Spleen (tissue), 11 donors: ENCODE results near the gene EPHB1. TPM values are rescaled to one million over a fixed set of nuclear protein-coding genes. Genes with fewer than 3 reads are reported as not detected.

Experiments
- DNase-seq: peaks from one replicate; pipeline ENCODE4 v3.0.0-alpha.2; 2020
- H3K27ac ChIP-seq, 8 donors: fragments of 200-600 bp; sonication (generic) in 7 of 8; 1 replicate in 4 of 8; 2 replicates in 4 of 8; pipeline versions ENCODE4 v1.5.0 to v1.8.0; 2016 to 2021; ENCODE audit warnings: inconsistent platforms in 4 of 8, mild to moderate bottlenecking in 4 of 8, moderate library complexity in 1 of 8
- H3K27me3 ChIP-seq, 7 donors: fragments of 200-600 bp; sonication (generic) in 6 of 7; replicated peaks in 1 of 7; 1 replicate in 4 of 7; 2 replicates in 3 of 7; pipeline versions ENCODE4 v1.5.0 to v1.8.0; 2016 to 2021; ENCODE audit warnings: inconsistent platforms in 3 of 7, mild to moderate bottlenecking in 1 of 7
- H3K36me3 ChIP-seq, 6 donors: fragments of 200-600 bp; sonication (generic) in 5 of 6; 1 replicate in 4 of 6; 2 replicates in 2 of 6; pipeline versions ENCODE4 v1.5.0 to v1.8.0; 2016 to 2021; ENCODE audit warnings: inconsistent platforms in 2 of 6
- H3K4me1 ChIP-seq, 6 donors: fragments of 200-600 bp; sonication (generic) in 5 of 6; 1 replicate in 3 of 6; 2 replicates in 3 of 6; pipeline versions ENCODE4 v1.5.0 to v1.8.0; 2016 to 2021; ENCODE audit warnings: inconsistent platforms in 3 of 6
- H3K4me3 ChIP-seq, 8 donors: fragments of 200-600 bp; sonication (generic) in 7 of 8; 1 replicate in 4 of 8; 2 replicates in 4 of 8; pipeline versions ENCODE4 v1.5.0 to v1.8.0; 2016 to 2021; ENCODE audit warnings: inconsistent platforms in 4 of 8, mild to moderate bottlenecking in 4 of 8, moderate library complexity in 2 of 8
- H3K9me3 ChIP-seq, 8 donors: fragments of 200-600 bp; sonication (generic) in 7 of 8; 1 replicate in 4 of 8; 2 replicates in 4 of 8; pipeline versions ENCODE4 v1.5.0 to v1.8.0; 2016 to 2021; ENCODE audit warnings: inconsistent platforms in 4 of 8
- CTCF ChIP-seq, 11 experiments: fragments of 200-600 bp in 7 of 11; fragments of 450-650 bp in 4 of 11; sonication (generic) in 4 of 11; IDR thresholded peaks in 8 of 11; conservative IDR thresholded peaks in 3 of 11; 1 replicate in 7 of 11; 2 replicates in 4 of 11; pipeline versions ENCODE4 v1.4.0 to v1.8.0; 2016 to 2021; ENCODE audit warnings: antibody characterized with exemption in 11 of 11, inconsistent platforms in 4 of 11, mild to moderate bottlenecking in 1 of 11
- POLR2A ChIP-seq, 3 donors: fragments of 450-650 bp; IDR thresholded peaks; one replicate each; pipeline ENCODE4 v1.5.1; 2017; ENCODE audit warnings: antibody characterized with exemption in 3 of 3, mild to moderate bottlenecking in 1 of 3
- POLR2AphosphoS5 ChIP-seq, 3 donors: sonication (generic); formaldehyde crosslinking; IDR thresholded peaks; one replicate each; pipeline ENCODE4 v1.5.1; 2017; ENCODE audit warnings: antibody characterized with exemption in 3 of 3
- WGBS, 5 donors: extraction: QIAGEN DNeasy Blood & Tissue Kit in 3 of 5; methylation state at CpG; one replicate each; pipeline versions ENCODE4 v1.1.5 to v1.1.7; 2013 to 2018; 5-methylcytosine and 5-hydroxymethylcytosine counted together
- intact Hi-C: fragments of 100-400 bp; cut with DNase I; formaldehyde crosslinking; loops from one replicate; pipeline ENCODE4 v1.15.0; 2023; ENCODE audit warnings: low total_unique reads
- polyA plus RNA-seq, 3 donors: library from polyadenylated mRNA; stranded (reverse); fragments of 200-250 nt; gene quantifications; one replicate each; pipeline ENCODE4 v1.2.1, GENCODE V29; 2013
- total RNA-seq, 7 donors: library from RNA; depleted of rRNA in 3 of 7; stranded (reverse); fragments of >200 nt in 3 of 7; fragmentation: NEBNext Ultra II Directional in 4 of 7; extraction: Animal tissue kit (Norgen Biotek cat#: 25700) in 4 of 7; gene quantifications; one replicate each; pipeline versions ENCODE4 v1.1.0 to v1.2.1, GENCODE V29; 2016 to 2021
- donor health status: healthy with polysubstance abuse.
- donor health status: DM: no; HTN: no; CAD: no; lungs with moderate emphysema.
- donor health status: DM: no; HTN: no; CAD: no.
- donor health status: Bipolar disorder and iron deficiency.
- donor health status: healthy.
- donor health status: DM: no; HTN: no; CAD: no.
- donor health status: DM: yes; HTN: yes; CAD: no.

The EPHB1 gene
- total and polyA plus RNA-seq, 10 donors: 0.20 to 14.0 (median 3.0) TPM

- Histone ChIP-seq H3K4me3 (no peak overlapping the region), H3K27me3 (no peaks in the 10 kb centered on the region), H3K36me3 (no peaks in the 10 kb centered on the region), H3K9me3 (peaks cover 0 to 10% (median 2%) of the 10 kb centered on the region in 8 donors), H3K4me1 (peaks cover 0 to 8% (median 0%) of the 10 kb centered on the region in 6 donors), H3K27ac (no peak overlapping the region)
- peak; percentile 60 for DNase-seq
- intact Hi-C loops: no loop called here
- TF ChIP-seq POLR2AphosphoS5 (IDR thresholded peaks at IDR 0.05): no peak
- TF ChIP-seq POLR2A (IDR thresholded peaks at IDR 0.05): no peak
- TF ChIP-seq CTCF (IDR thresholded peaks at IDR 0.05 in 8 of 11, conservative IDR thresholded peaks at IDR 0.05 in 3 of 11): no peak
- 95 to 100% (median 96%) methylated on average over 8 of the region's 8 CpGs for WGBS, 5 donors
Measured at GRCh38 chr3:134896696-134897095, 101.6 kb downstream of the EPHB1 start.

- H3K4me3 ChIP-seq: no peak overlapping the region
- no peaks in the 10 kb centered on the region for H3K27me3 ChIP-seq
- no peaks in the 10 kb centered on the region for H3K36me3 ChIP-seq
- WGBS, 5 donors: 79 to 91% (median 88%) methylated on average over 10 of the region's 10 CpGs
- TF ChIP-seq POLR2AphosphoS5 (IDR thresholded peaks at IDR 0.05) (no peak), POLR2A (IDR thresholded peaks at IDR 0.05) (no peak), CTCF (IDR thresholded peaks at IDR 0.05 in 8 of 11, conservative IDR thresholded peaks at IDR 0.05 in 3 of 11) (no peak)
- no peak overlapping the region for H3K27ac ChIP-seq
- no peaks in the 10 kb centered on the region for H3K4me1 ChIP-seq
- intact Hi-C loops: no loop called here
- DNase-seq: peak; percentile 51
- H3K9me3 ChIP-seq: peaks cover 0 to under 1% (median 0%) of the 10 kb centered on the region in 8 donors
Measured at GRCh38 chr3:134897391-134898141, 102.5 kb downstream of the EPHB1 start.

- Histone ChIP-seq H3K4me3 (no peak overlapping the region), H3K9me3 (no peaks in the 10 kb centered on the region), H3K36me3 (no peaks in the 10 kb centered on the region), H3K27ac (no peak overlapping the region), H3K27me3 (no peaks in the 10 kb centered on the region), H3K4me1 (peaks cover 0 to under 1% (median 0%) of the 10 kb centered on the region in 6 donors)
- no peak for TF ChIP-seq CTCF (IDR thresholded peaks at IDR 0.05 in 8 of 11, conservative IDR thresholded peaks at IDR 0.05 in 3 of 11)
- 71 to 93% (median 88%) methylated on average over 7 of the region's 7 CpGs for WGBS, 5 donors
- peak; percentile 27 for DNase-seq
- intact Hi-C loops: no loop called here
Measured at GRCh38 chr3:134898181-134898754, 103.2 kb downstream of the EPHB1 start.

- Histone ChIP-seq H3K36me3 (no peaks in the 10 kb centered on the region), H3K4me3 (no peak overlapping the region), H3K27ac (no peak overlapping the region), H3K9me3 (no peaks in the 10 kb centered on the region), H3K4me1 (peaks cover 0 to 16% (median 0%) of the 10 kb centered on the region in 6 donors), H3K27me3 (no peaks in the 10 kb centered on the region)
- 86 to 96% (median 93%) methylated on average over 1 of the region's 1 CpG for WGBS, 5 donors
- peak; percentile 11 for DNase-seq
- intact Hi-C loops: no loop called here
- TF ChIP-seq CTCF (IDR thresholded peaks at IDR 0.05 in 8 of 11, conservative IDR thresholded peaks at IDR 0.05 in 3 of 11): no peak
- no peak for TF ChIP-seq POLR2AphosphoS5 (IDR thresholded peaks at IDR 0.05)
- no peak for TF ChIP-seq POLR2A (IDR thresholded peaks at IDR 0.05)
Measured at GRCh38 chr3:134899786-134900185, 104.7 kb downstream of the EPHB1 start.
